ENCODE data around the gene GPC3.

Gene GPC3

DNA sequence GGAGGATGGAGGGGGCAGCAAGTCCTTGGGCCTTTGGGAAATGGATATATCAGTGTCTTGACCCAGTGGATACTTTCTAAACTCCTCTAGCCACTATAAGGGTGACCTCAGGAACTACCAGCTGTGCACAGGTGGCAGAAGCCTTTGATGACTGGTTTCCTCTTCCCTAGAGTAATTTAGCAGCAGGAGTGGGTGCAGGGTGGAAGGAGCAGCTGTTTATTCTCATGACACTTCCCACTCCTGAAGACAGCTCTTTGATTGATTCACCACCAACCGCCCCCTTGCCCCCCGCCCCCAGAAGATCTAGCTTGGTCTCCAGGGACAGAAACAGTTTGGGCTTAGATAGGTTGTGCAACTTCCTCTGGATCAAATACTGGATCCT, 63.0 kb downstream of the GPC3 start:
- H3K79me2 ChIP-seq (ENCODE audit: insufficient read depth, low read length): no peaks in the 10 kb centered on the region
- no peak overlapping the region for H2AFZ ChIP-seq (ENCODE audit: low read length)
- H3K27me3 ChIP-seq (ENCODE audit: insufficient read depth, low read length): no peaks in the 10 kb centered on the region
- no peaks in the 10 kb centered on the region for H3K4me1 ChIP-seq (ENCODE audit: insufficient read depth, low read length, severe bottlenecking)
- H3K36me3 ChIP-seq (ENCODE audit: insufficient read depth, low read length): no peaks in the 10 kb centered on the region
- no peaks in the 10 kb centered on the region for H4K20me1 ChIP-seq (ENCODE audit: insufficient read depth, low read length)
- no peak overlapping the region for H3K27ac ChIP-seq (ENCODE audit: low read depth, low read length, poor library complexity, severe bottlenecking)
- no peak overlapping the region for H3K9ac ChIP-seq (ENCODE audit: low read length)
- H3K4me3 ChIP-seq (ENCODE audit: low read depth, low read length, poor library complexity, severe bottlenecking): no peak overlapping the region
- no peaks in the 10 kb centered on the region for H3F3A ChIP-seq (ENCODE audit: insufficient read depth, low read length)
- H3K4me2 ChIP-seq (ENCODE audit: low read length): no peak overlapping the region
- no peaks in the 10 kb centered on the region for H3K9me2 ChIP-seq (ENCODE audit: low read depth, low read length)
- H3K9me3 ChIP-seq (ENCODE audit: low read length): no peaks in the 10 kb centered on the region
- TF ChIP-seq, protein P1, sequence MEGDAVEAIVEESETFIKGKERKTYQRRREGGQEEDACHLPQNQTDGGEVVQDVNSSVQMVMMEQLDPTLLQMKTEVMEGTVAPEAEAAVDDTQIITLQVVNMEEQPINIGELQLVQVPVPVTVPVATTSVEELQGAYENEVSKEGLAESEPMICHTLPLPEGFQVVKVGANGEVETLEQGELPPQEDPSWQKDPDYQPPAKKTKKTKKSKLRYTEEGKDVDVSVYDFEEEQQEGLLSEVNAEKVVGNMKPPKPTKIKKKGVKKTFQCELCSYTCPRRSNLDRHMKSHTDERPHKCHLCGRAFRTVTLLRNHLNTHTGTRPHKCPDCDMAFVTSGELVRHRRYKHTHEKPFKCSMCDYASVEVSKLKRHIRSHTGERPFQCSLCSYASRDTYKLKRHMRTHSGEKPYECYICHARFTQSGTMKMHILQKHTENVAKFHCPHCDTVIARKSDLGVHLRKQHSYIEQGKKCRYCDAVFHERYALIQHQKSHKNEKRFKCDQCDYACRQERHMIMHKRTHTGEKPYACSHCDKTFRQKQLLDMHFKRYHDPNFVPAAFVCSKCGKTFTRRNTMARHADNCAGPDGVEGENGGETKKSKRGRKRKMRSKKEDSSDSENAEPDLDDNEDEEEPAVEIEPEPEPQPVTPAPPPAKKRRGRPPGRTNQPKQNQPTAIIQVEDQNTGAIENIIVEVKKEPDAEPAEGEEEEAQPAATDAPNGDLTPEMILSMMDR (IDR thresholded peaks at IDR 0.05; ENCODE audit: low read length): no peak

DNA sequence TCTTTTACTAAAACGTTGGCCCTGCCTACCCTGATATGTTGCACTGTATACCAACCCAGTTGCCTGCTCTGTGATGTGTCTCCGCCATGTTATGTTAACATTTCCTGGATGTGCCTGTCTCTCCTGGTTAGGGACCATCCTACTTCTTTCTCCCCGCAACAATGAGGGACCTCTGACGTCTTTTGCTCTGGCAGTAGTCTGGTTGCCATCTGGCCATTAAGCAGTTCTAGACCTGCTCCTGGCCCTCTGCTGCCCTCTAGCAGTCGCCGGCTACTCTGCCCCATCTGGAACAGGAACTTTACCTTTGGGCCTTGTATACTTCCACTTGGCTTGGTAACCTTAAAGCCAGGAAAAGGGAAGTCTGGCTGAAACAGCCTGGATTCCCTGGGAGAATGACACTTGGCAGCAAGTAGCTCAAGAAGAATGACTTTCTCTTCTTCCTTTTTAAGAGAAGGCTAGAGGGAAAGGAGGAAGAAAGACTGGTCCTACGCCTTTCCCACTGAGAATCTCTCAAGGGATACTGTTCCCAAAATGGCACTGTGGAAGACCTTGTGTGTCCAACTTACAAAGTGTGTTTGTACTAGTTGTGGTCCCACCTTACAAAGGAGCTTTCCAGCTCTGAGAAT, 63.5 kb downstream of the GPC3 start:
- Histone ChIP-seq H3K4me2 (ENCODE audit: low read length) (no peak overlapping the region), H4K20me1 (ENCODE audit: insufficient read depth, low read length) (no peaks in the 10 kb centered on the region), H3K9me2 (ENCODE audit: low read depth, low read length) (no peaks in the 10 kb centered on the region), H3K9me3 (ENCODE audit: low read length) (no peaks in the 10 kb centered on the region), H3K36me3 (ENCODE audit: insufficient read depth, low read length) (no peaks in the 10 kb centered on the region), H3K27ac (ENCODE audit: low read depth, low read length, poor library complexity, severe bottlenecking) (no peak overlapping the region), H3F3A (ENCODE audit: insufficient read depth, low read length) (no peaks in the 10 kb centered on the region), H3K4me3 (ENCODE audit: low read depth, low read length, poor library complexity, severe bottlenecking) (no peak overlapping the region), H3K27me3 (ENCODE audit: insufficient read depth, low read length) (no peaks in the 10 kb centered on the region), H2AFZ (ENCODE audit: low read length) (no peak overlapping the region), H3K4me1 (ENCODE audit: insufficient read depth, low read length, severe bottlenecking) (no peaks in the 10 kb centered on the region), H3K9ac (ENCODE audit: low read length) (no peak overlapping the region), H3K79me2 (ENCODE audit: insufficient read depth, low read length) (no peaks in the 10 kb centered on the region)
- TF ChIP-seq, protein P1 (IDR thresholded peaks at IDR 0.05; ENCODE audit: low read length): peak; percentile 57
- TF ChIP-seq EZH2 (IDR thresholded peaks at IDR 0.05; ENCODE audit: borderline replicate concordance, low read length): no peak

- TF ChIP-seq, protein P1 (IDR thresholded peaks at IDR 0.05; ENCODE audit: low read length): no peak
- TF ChIP-seq EZH2 (IDR thresholded peaks at IDR 0.05; ENCODE audit: borderline replicate concordance, low read length): no peak
- no peaks in the 10 kb centered on the region for H4K20me1 ChIP-seq (ENCODE audit: insufficient read depth, low read length)
- H3K36me3 ChIP-seq (ENCODE audit: insufficient read depth, low read length): no peaks in the 10 kb centered on the region
- H3K27ac ChIP-seq (ENCODE audit: low read depth, low read length, poor library complexity, severe bottlenecking): no peak overlapping the region
- H3K9me2 ChIP-seq (ENCODE audit: low read depth, low read length): no peaks in the 10 kb centered on the region
- H3K4me3 ChIP-seq (ENCODE audit: low read depth, low read length, poor library complexity, severe bottlenecking): no peak overlapping the region
- no peak overlapping the region for H3K9ac ChIP-seq (ENCODE audit: low read length)
- H3F3A ChIP-seq (ENCODE audit: insufficient read depth, low read length): no peaks in the 10 kb centered on the region
- no peak overlapping the region for H2AFZ ChIP-seq (ENCODE audit: low read length)
- H3K79me2 ChIP-seq (ENCODE audit: insufficient read depth, low read length): no peaks in the 10 kb centered on the region
- H3K4me2 ChIP-seq (ENCODE audit: low read length): no peak overlapping the region
- H3K27me3 ChIP-seq (ENCODE audit: insufficient read depth, low read length): no peaks in the 10 kb centered on the region
- no peaks in the 10 kb centered on the region for H3K4me1 ChIP-seq (ENCODE audit: insufficient read depth, low read length, severe bottlenecking)
- H3K9me3 ChIP-seq (ENCODE audit: low read length): no peaks in the 10 kb centered on the region
These were observed 64.3 kb downstream of the GPC3 start for GRCh38 chrX:133921086-133921485.
